Esophagus squamous epithelium (tissue), 4 donors: ENCODE data around the gene KIAA1217.

Source experiments
- CTCF ChIP-seq, 6 experiments: fragments of 450-650 bp in 4 of 6; fragments of 200-600 bp in 2 of 6; sonication (generic) in 2 of 6; IDR thresholded peaks; one replicate each; pipeline ENCODE4 v1.5.1; 2016 to 2019; ENCODE audit warnings: antibody characterized with exemption in 6 of 6, mild to moderate bottlenecking in 4 of 6, moderate library complexity in 4 of 6
- POLR2A ChIP-seq, 4 donors: fragments of 450-650 bp; IDR thresholded peaks; one replicate each; pipeline ENCODE4 v1.6.1; 2017; ENCODE audit warnings: antibody characterized with exemption in 4 of 4, mild to moderate bottlenecking in 4 of 4, moderate library complexity in 3 of 4

DNA sequence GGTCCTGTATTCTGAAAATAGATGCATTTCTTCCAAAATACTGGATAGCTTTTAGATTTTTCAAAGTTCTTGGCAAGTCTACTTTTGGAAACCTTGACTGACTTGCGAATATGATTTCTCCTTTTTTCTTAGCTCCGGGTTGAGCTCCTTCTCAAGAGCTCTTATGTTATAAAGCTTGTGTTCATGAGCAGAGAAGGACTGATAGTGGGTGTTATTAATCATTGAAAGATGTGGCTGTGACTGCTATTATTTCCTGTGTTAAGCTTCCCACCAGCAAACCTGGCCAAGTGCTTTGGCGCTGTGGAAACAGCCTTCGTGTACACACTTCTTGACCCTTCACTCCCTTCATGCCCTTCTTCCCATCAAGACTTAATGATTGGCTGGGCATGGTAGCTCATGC, 98.2 kb downstream of the KIAA1217 start:
- no peak for TF ChIP-seq CTCF (IDR thresholded peaks at IDR 0.05)
- no peak for TF ChIP-seq POLR2A (IDR thresholded peaks at IDR 0.05)
